Panc1 (cell line): ENCODE results near the gene PFKFB3.

Experiments used
- CTCF ChIP-seq: fragments of 450-650 bp; IDR thresholded peaks from 2 replicates; pipeline ENCODE4 v1.5.1; 2017; ENCODE audit warnings: mild to moderate bottlenecking
- POLR2AphosphoS5 ChIP-seq: IDR thresholded peaks from 2 replicates; pipeline ENCODE4 v1.6.1; 2012; ENCODE audit warnings: mild to moderate bottlenecking, low read depth, low read length, moderate library complexity

- no peak for TF ChIP-seq CTCF
- TF ChIP-seq POLR2AphosphoS5, result no peak
Observed at GRCh38 chr10:6300106-6300783, 97.5 kb downstream of the PFKFB3 start.
